HG02623 (cell line): ENCODE results near the gene EED.
A peak's percentile ranks its signal among the peaks of the same experiment; 100 is the strongest.

Experiments used
- ATAC-seq: cut with Tn5 transposase; IDR thresholded peaks from one replicate; pipeline ENCODE4 v1.9.1; 2021; ENCODE audit warnings: moderate library complexity; ENCODE audit not compliant: unreplicated experiment

EED gene

DNA sequence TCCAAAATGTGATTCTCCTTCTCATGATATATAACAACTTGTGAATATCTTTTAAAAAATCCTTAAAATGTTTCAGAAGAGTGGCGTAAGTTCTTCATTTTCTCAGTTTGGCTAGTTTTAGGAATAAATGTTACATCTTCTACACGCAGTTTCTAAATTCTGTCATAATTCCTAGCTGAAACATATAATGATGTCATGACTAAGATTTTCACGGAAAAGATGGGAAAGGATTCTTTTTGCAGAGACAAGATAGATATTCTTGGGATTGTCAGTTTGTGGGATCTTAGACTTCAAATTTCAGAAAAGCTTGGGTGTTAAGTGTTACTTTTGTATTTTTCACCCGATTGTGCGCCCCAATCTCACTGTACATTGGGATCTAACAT is 1.7 kb downstream of the EED start:
- no peak for ATAC-seq

- ATAC-seq = no peak
These were observed 3.1 kb downstream of the EED start for GRCh38 chr11:86247608-86248007.

DNA sequence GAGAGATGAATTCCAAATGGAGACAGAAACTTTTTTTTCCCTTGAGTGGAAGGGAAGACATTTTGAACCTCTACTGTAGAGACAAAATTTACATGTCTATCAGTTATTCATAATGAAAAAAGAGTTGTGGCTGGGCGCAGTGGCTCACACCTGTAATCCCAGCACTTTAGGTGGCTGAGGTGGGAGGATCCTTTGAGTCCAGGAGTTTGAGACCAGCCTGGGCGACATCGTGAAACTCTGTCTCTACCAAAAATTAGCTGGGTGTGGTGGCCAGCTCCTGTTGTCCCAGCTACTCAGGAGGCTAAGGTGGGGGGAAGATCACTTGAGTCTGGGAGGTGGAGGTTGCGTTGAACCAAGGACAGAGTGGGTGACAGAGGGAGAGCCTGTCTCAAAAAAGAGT is 4.1 kb downstream of the EED start:
- ATAC-seq = no peak

- no peak for ATAC-seq
These were observed 5.0 kb downstream of the EED start for GRCh38 chr11:86249307-86250098.

- no peak for ATAC-seq
These were observed 6.8 kb downstream of the EED start for GRCh38 chr11:86251345-86251744.

DNA sequence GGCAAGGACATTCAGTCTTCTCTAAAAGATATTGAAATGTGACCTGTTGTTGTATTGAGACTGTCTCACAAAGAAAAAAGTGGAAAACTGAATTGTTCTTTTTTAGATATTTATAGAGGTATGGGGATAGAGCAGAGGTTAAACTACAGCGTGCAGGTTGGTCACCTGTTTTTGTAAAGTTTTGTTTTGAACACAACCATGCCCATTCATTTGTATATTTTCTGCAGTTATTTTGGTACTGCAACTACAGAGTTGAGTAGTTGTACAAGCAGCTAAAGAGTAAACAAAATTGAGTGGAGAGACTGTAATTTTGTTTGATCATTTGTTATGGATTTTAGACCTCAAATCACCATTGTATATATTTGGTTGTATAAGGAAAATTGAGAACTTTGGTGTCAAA is 11.3 kb downstream of the EED start:
- peak; percentile 84 for ATAC-seq

DNA sequence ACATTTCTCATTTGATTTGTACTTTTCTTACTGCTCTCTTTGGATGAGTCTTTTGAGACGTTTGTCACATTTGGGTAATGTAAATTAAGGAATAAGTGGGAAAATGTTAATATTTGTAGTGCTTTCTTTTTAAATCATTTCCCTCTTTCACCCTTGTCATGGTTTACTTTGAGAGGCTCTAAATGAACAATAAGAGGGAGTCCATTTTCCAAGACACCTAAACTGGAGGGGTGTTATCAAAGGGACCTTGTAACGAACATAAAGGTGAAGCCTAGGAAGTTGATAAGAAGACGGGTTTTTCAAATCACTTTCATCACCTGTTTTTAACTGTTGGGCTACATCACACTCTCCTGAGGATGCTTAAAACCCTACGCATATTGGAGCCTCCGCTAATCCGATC is 12.1 kb downstream of the EED start:
- ATAC-seq = no peak

DNA sequence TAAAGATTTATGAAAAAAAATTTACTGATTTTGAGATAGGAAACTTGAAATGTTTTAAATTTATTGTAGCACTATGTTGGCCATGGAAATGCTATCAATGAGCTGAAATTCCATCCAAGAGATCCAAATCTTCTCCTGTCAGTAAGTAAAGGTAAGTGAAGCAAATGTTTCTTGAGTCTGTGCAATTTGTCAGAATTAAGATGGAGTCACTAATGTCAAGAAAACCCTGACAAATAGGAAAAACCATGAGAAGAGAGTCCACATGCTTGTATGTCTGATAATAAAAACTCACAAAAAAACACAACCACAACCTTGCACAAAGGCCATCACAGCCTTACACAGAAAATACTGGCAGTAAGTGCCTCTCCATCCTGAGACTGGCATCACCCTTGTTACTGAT is 12.9 kb downstream of the EED start:
- no peak for ATAC-seq

DNA sequence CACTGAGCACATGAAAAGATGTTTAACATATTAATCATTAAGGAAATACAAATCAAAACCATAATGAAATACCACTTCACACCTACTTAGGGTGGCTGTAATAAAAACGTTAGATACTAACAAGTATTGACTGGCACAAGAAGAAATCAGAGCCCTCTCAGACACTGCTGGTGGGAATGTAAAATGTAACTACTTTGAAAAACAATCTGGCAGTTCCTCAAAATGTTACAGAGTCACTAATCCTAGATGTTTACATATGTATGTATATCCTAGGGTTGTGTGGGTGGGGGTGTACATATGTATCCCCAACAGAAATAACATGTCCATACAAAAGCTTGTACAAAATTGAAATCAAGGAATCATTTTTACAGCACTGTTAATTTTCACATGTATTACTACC is 15.2 kb downstream of the EED start:
- ATAC-seq = no peak

- ATAC-seq = no peak
These were observed 16.8 kb downstream of the EED start for GRCh38 chr11:86261328-86261727.

GRCh38 chr11:86262387-86262786 is 17.8 kb downstream of the EED start:
- no peak for ATAC-seq

- ATAC-seq = no peak
These were observed 20.1 kb downstream of the EED start for GRCh38 chr11:86264649-86265048.

GRCh38 chr11:86265194-86265593 is 20.6 kb downstream of the EED start:
- ATAC-seq = no peak

DNA sequence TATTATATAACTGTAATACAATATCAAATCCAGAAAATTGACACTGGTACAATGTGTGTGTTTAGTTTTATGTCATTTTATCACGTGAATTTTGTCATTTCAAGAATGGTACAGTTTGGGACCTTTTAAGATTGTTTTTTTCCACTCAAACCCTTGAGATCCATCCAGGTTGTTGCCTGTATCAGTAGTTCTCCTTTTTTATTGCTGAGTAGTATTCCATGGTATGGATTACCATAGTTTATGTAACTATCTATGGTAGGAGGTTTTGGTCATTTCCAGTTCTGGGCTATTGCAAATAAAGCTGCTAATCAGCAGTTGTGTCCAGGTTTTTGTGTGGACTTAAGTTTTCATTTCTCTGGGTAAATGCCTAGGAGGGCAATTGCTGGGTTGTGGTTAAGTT is 25.1 kb downstream of the EED start:
- no peak for ATAC-seq

DNA sequence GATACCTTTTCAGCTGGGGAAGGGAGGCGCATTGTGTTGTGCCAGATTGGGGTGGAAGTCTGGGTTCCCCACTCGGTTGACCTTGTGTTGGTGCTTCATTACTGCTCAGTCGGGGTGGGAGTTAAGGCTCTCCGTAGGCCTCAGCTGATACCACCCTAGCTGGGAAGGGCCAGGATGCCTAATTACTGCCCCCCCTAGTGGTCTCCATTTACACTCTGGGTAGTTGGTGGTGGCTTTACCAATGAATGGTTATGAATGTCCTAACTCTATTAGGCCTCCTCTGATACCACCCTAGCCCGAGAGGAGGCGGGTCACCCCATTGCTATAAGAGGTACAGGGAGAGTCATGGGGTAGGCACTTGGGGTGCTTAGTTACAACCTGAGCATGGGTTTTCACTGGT is 29.9 kb downstream of the EED start:
- ATAC-seq = no peak

DNA sequence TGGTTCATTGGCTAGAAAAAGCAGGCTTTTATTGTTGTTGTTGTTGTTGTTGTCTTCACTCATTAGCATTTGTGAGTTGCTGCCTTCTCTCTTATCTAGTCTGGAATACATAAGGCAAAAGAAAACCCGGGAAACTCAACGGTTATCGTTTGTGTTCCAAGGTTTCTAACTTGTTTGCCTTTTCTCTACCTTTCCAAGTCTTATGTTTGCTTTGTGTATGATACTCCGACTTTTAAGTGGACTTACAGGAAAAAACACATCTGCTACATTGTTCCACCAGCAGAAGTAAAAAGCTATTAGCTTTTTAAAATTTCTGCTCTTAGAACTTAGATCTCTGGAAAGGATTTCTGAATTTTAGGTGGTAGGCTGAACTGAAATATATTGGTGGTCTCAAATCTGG is 30.4 kb downstream of the EED start:
- no peak for ATAC-seq

DNA sequence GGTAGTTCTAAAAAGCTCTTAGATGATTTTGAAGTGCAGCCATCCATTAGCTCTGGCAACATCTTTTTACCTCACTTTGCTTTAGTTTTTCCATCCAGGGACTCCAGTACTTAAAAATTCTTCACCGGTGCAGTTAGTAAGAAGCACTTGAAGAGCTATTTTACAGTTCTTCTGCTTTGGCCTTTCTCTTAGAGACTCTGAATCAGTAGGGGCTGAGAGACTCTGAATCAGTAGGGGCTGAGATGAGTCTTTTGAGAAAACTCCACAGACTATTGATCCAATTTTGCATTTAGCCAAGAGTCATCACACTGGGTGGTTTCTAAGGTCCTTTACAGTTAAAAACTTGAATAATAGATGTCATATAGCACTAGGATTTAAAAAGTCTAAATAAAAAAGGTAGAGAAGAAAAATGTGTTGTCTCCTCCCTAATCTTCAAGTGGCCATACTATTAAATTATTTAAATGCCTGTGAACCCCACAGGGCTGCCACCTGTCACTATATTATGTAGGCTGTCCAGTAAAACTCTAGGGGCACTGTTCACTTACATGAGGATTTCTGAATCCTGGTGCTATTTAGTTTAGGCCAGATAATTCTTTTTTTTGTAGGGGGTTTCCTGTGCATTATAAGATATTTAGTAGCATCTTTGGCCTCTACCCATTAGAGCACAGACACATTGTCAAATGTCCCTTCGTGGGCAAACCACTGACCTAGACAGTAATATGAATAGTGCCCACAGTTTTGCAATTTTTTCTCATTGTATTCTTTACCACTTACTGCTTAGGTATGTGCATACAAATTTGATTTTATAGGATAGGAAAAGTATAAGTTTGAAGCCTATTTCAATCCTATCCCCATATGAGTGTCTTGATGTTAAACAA is 31.2 kb downstream of the EED start:
- no peak for ATAC-seq

GRCh38 chr11:86277741-86278140 is 33.2 kb downstream of the EED start:
- no peak for ATAC-seq

DNA sequence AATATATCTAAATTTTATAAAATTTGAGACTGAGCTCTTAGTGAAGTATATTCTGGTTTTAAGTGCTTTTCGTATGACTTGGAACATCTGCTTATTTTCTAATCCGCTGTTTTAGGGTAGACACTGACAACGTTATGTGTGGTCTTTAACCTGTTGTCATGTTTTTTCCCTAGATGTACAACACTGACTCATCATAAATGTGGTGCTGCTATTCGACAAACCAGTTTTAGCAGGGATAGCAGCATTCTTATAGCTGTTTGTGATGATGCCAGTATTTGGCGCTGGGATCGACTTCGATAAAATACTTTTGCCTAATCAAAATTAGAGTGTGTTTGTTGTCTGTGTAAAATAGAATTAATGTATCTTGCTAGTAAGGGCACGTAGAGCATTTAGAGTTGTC is 33.7 kb downstream of the EED start:
- ATAC-seq = no peak

GRCh38 chr11:86279747-86280146 is 35.2 kb downstream of the EED start:
- ATAC-seq = no peak

GRCh38 chr11:86287468-86287796 is 42.9 kb downstream of the EED start:
- ATAC-seq = peak; percentile 3

DNA sequence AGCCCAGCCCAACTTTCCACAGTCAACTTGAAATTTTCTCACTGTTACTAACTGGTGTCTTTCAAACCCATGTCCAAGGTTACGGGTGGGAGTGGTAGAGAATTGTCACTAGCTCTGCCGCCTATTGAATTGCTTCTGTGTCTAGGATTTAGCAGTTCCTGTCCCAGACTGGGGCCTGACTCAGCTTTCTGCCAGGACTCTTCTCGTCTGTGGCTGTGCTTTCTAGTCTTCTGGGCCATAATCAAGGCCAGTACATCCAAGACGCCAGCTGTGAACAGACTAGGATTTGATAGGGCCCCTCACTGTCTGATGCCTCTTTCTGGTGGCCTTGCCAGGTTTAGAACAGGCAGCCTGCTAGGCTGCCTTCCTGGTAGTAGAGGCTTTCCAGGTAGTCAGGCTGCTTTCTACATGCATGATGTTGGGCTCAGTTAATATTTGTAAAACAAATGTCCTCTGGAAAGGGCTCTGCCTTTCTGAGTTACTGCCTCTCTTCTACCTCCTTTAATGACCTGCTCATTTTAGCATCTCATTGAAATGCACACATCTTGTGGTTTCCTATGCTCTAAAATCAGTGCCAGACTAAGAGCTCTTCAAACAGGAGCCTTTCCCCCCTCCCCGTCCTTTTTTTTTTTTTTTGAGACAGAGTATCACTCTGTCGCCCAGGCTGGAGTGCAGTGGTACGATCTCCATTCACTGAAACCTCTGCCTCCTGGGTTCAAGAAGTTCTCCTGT is 44.4 kb downstream of the EED start:
- ATAC-seq = no peak
